GM12874 (cell line): ENCODE measurements around the gene LSM10.

Source experiments
- CTCF ChIP-seq: IDR thresholded peaks from 2 replicates; pipeline ENCODE4 v1.5.1; 2011; ENCODE audit warnings: low read depth, mild to moderate bottlenecking, control low read depth, low read length, moderate library complexity; ENCODE audit not compliant: insufficient read depth

The LSM10 gene

GRCh38 chr1:36440044-36440443, 42.3 kb upstream of the LSM10 start:
- no peak for TF ChIP-seq CTCF

GRCh38 chr1:36438715-36439114, 41.0 kb upstream of the LSM10 start:
- TF ChIP-seq CTCF = no peak

- TF ChIP-seq CTCF = no peak
Measured at GRCh38 chr1:36436821-36437220, 39.1 kb upstream of the LSM10 start.

- no peak for TF ChIP-seq CTCF
Measured at GRCh38 chr1:36433102-36433501, 35.4 kb upstream of the LSM10 start.

- TF ChIP-seq CTCF = no peak
Measured at GRCh38 chr1:36432616-36433015, 34.9 kb upstream of the LSM10 start.

- TF ChIP-seq CTCF = no peak
Measured at GRCh38 chr1:36425791-36426190, 28.1 kb upstream of the LSM10 start.

- no peak for TF ChIP-seq CTCF
Measured at GRCh38 chr1:36421649-36422048, 23.9 kb upstream of the LSM10 start.

GRCh38 chr1:36420836-36421317, 23.2 kb upstream of the LSM10 start:
- TF ChIP-seq CTCF = peak; percentile 96
